Midbrain (tissue), 1 donor: ENCODE measurements around the gene HJV.

Source experiments
- DNase-seq: peaks from one replicate; lab custom pipeline; 2025; lab: John Stamatoyannopoulos, UW

Gene HJV

DNA sequence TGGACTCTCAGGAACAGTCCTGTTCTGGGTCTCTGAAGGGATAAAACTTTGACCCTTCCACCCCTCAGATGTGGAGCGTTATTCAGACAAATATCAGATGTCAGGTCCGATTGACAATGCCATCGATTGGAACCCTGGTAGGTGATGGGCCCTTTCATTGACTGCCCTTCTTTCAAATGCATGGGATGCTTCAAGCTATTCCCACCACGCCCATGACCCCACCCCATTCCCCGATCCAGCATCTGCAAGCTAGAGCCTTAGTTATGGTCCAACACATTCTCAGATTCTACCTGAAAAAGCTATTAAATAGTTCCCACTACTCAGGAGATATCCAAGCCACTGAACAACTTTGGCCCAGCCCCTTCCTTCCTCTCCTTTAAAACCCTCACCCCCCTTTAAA lies 44.5 kb downstream of the HJV start:
- DNase-seq, result no peak

- no peak for DNase-seq
These were observed 46.3 kb downstream of the HJV start for GRCh38 chr1:145975216-145975615.

DNA sequence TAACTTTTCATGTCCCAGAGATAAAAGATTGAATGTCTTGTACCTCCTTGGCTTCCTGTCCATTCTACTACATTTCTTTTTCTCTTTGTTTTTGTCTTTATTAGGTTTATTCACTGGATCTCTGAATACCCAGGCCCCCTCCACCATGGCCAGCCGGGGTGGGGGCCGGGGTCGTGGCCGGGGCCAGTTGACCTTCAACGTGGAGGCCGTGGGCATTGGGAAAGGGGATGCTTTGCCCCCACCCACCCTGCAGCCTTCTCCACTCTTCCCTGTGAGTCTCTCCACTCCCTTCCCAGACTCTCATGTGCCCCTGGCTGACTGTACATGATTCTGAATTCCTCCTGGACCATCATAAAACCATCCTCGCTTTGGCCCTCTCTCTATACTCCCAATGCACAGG lies 46.8 kb downstream of the HJV start:
- DNase-seq, result no peak

GRCh38 chr1:145972580-145972979 lies 49.0 kb downstream of the HJV start:
- no peak for DNase-seq
